Non-pigmented ciliary epithelial cell (primary cell): ENCODE results near the gene PRRT2.
"Not testable (repeated sequence)": the region's sequence is repeated elsewhere in the genome, so short reads cannot be mapped to it uniquely, and the experiment has no call there.

Experiments used
- DNase-seq: peaks from one replicate; pipeline ENCODE4 v3.0.0-alpha.2; 2010; ENCODE audit warnings: low read depth

The PRRT2 gene

GRCh38 chr16:29812754-29813643, 1.0 kb downstream of the PRRT2 start:
- DNase-seq: no peak

GRCh38 chr16:29813644-29814562, 1.9 kb downstream of the PRRT2 start:
- DNase-seq: no peak

GRCh38 chr16:29814592-29814991, 2.6 kb downstream of the PRRT2 start:
- DNase-seq: no peak

- no peak for DNase-seq
These were observed 3.2 kb downstream of the PRRT2 start for GRCh38 chr16:29815032-29815721.

- DNase-seq: peak; percentile 98
These were observed 4.0 kb downstream of the PRRT2 start, which contains the start of gene PAGR1 for GRCh38 chr16:29815793-29816693. Gene PAGR1, plus strand, starts transcription at chr16:29816152. Its CDS starts 374 bp downstream, at chr16:29816526.

GRCh38 chr16:29816694-29817441, 4.9 kb downstream of the PRRT2 start:
- DNase-seq: no peak

GRCh38 chr16:29818082-29818481, 6.1 kb downstream of the PRRT2 start:
- no peak for DNase-seq

- DNase-seq: no peak
These were observed 7.5 kb downstream of the PRRT2 start for GRCh38 chr16:29819506-29819905.

- DNase-seq: no peak
These were observed 8.3 kb downstream of the PRRT2 start, which contains the start of gene MVP for GRCh38 chr16:29820271-29820701. Gene MVP, plus strand, starts transcription at chr16:29820462. Its CDS starts 10,088 bp downstream, at chr16:29830550.

- no peak for DNase-seq
These were observed 9.0 kb downstream of the PRRT2 start for GRCh38 chr16:29820730-29821642.

GRCh38 chr16:29821643-29822115, 9.7 kb downstream of the PRRT2 start:
- DNase-seq: no peak

- no peak for DNase-seq
These were observed 12.7 kb downstream of the PRRT2 start for GRCh38 chr16:29824589-29825144.

- DNase-seq: peak; percentile 57
These were observed 13.4 kb downstream of the PRRT2 start for GRCh38 chr16:29825145-29826044.

- DNase-seq: no peak
These were observed 14.3 kb downstream of the PRRT2 start for GRCh38 chr16:29826342-29826695.

GRCh38 chr16:29830774-29831173, 18.8 kb downstream of the PRRT2 start:
- DNase-seq: no peak

- no peak for DNase-seq
These were observed 19.5 kb downstream of the PRRT2 start for GRCh38 chr16:29831490-29831889.

- not testable (repeated sequence) for DNase-seq
These were observed 21.2 kb downstream of the PRRT2 start for GRCh38 chr16:29833219-29833618.

- DNase-seq: no peak
These were observed 22.1 kb downstream of the PRRT2 start for GRCh38 chr16:29834079-29834478.
